Neural cell (in vitro differentiated cells): ENCODE results near the gene WFIKKN2. TPM values are rescaled to one million over a fixed set of nuclear protein-coding genes. Genes with fewer than 3 reads are reported as not detected.

Experiments used
- H2AFZ ChIP-seq: fragments of 200-600, 300-800 bp; sonication (generic), shearing (Covaris generic); 2 replicates; pipeline ENCODE4 v1.6.0; 2014; ENCODE audit warnings: low read depth, mild to moderate bottlenecking, antibody characterized with exemption, low read length, moderate library complexity
- H3F3A ChIP-seq: fragments of 200-600 bp; shearing (Covaris generic); 2 replicates; pipeline ENCODE4 v1.6.1; 2016; ENCODE audit warnings: mild to moderate bottlenecking, moderate library complexity, mixed read lengths, antibody characterized with exemption, low read length; ENCODE audit not compliant: insufficient read depth, poor library complexity, severe bottlenecking
- H3K27ac ChIP-seq: fragments of 200-600, 300-800 bp; sonication (generic), shearing (Covaris generic); 2 replicates; pipeline ENCODE4 v1.5.1; 2014; ENCODE audit warnings: mild to moderate bottlenecking, low read length, moderate library complexity
- H3K27me3 ChIP-seq: fragments of 300-800, 200-600 bp; sonication (generic), shearing (Covaris generic); 2 replicates; pipeline ENCODE4 v1.6.0; 2014; ENCODE audit warnings: mild to moderate bottlenecking, low read depth, low read length, moderate library complexity; ENCODE audit not compliant: insufficient read depth
- H3K36me3 ChIP-seq: fragments of 300-800, 200-600 bp; sonication (generic), shearing (Covaris generic); 2 replicates; pipeline ENCODE4 v1.5.1; 2014; ENCODE audit warnings: mild to moderate bottlenecking, antibody characterized with exemption, low read length, moderate library complexity; ENCODE audit not compliant: insufficient read depth
- H3K4me2 ChIP-seq: fragments of 300-800, 200-600 bp; sonication (generic), shearing (Covaris generic); 2 replicates; pipeline ENCODE4 v1.6.0; 2014; ENCODE audit warnings: mild to moderate bottlenecking, low read length
- H3K4me3 ChIP-seq: fragments of 300-800, 200-600 bp; sonication (generic), shearing (Covaris generic); 2 replicates; pipeline ENCODE4 v1.5.1; 2014; ENCODE audit warnings: mild to moderate bottlenecking, low read length, moderate library complexity
- H3K79me2 ChIP-seq: fragments of 200-600 bp; shearing (Covaris generic); replicated peaks from 2 replicates; pipeline ENCODE4 v1.6.0; 2014; ENCODE audit warnings: mild to moderate bottlenecking, low read length, moderate library complexity; ENCODE audit not compliant: insufficient read depth
- H3K9ac ChIP-seq: fragments of 300-800, 200-600 bp; sonication (generic), shearing (Covaris generic); 2 replicates; pipeline ENCODE4 v1.6.1; 2016; ENCODE audit warnings: mild to moderate bottlenecking, low read length, mixed read lengths
- H3K9me2 ChIP-seq: fragments of 200-600 bp; shearing (Covaris generic); 2 replicates; pipeline ENCODE4 v1.6.1; 2016; ENCODE audit warnings: mild to moderate bottlenecking, low read length, mixed read lengths; ENCODE audit not compliant: insufficient read depth
- H3K9me3 ChIP-seq: fragments of 200-600, 300-800 bp; sonication (generic), shearing (Covaris generic); 2 replicates; pipeline ENCODE4 v1.6.1; 2016; ENCODE audit warnings: mild to moderate bottlenecking, mixed run types, low read length, moderate library complexity, mixed read lengths
- H4K20me1 ChIP-seq: fragments of 200-600 bp; shearing (Covaris generic); 2 replicates; pipeline ENCODE4 v1.6.1; 2016; ENCODE audit warnings: mild to moderate bottlenecking, mixed run types; ENCODE audit not compliant: insufficient read depth
- EP300 ChIP-seq: fragments of 450-650 bp; conservative IDR thresholded peaks from 2 replicates; pipeline ENCODE4 v1.6.1; 2014; ENCODE audit warnings: antibody characterized with exemption, mild to moderate bottlenecking, moderate library complexity; ENCODE audit not compliant: poor library complexity, severe bottlenecking
- EZH2 ChIP-seq: fragments of 200-600, 300-800 bp; shearing (Covaris generic), sonication (generic); IDR thresholded peaks from 2 replicates; pipeline ENCODE4 v1.6.1; 2014; ENCODE audit warnings: antibody characterized with exemption, low read length, borderline replicate concordance, mild to moderate bottlenecking; ENCODE audit not compliant: insufficient read depth, poor library complexity, severe bottlenecking
- MXI1 ChIP-seq: fragments of 450-650 bp; conservative IDR thresholded peaks from 2 replicates; pipeline ENCODE4 v1.6.1; 2014; ENCODE audit warnings: antibody characterized with exemption, mild to moderate bottlenecking; ENCODE audit not compliant: poor library complexity, severe bottlenecking
- POLR2AphosphoS5 ChIP-seq: IDR thresholded peaks from 2 replicates; pipeline ENCODE4 v1.6.1; 2012
- RAD21 ChIP-seq: fragments of 450-650 bp; conservative IDR thresholded peaks from 2 replicates; pipeline ENCODE4 v1.6.1; 2014; ENCODE audit warnings: antibody characterized with exemption, mild to moderate bottlenecking, moderate library complexity
- SMC3 ChIP-seq: fragments of 450-650 bp; conservative IDR thresholded peaks from 2 replicates; pipeline ENCODE4 v1.6.1; 2014; ENCODE audit warnings: antibody characterized with exemption, mild to moderate bottlenecking, moderate library complexity; ENCODE audit not compliant: poor library complexity
- TAF1 ChIP-seq: IDR thresholded peaks from 2 replicates; pipeline ENCODE4 v1.6.1; 2012; ENCODE audit warnings: low read depth
- polyA plus RNA-seq: library from polyadenylated mRNA; depleted of rRNA; stranded (reverse); fragments of >200 nt; gene quantifications from 2 replicates; pipeline ENCODE4 v1.2.3, GENCODE V29; 2014
- TF ChIP-seq, protein P1 (sequence below): fragments of 450-650 bp; IDR thresholded peaks from 2 replicates; pipeline ENCODE4 v1.5.1; 2014; ENCODE audit warnings: antibody characterized with exemption, mild to moderate bottlenecking, moderate library complexity; ENCODE audit not compliant: poor library complexity, severe bottlenecking
- TF ChIP-seq, protein P2 (sequence below): IDR thresholded peaks from 2 replicates; pipeline ENCODE4 v1.6.1; 2012; ENCODE audit warnings: borderline replicate concordance

WFIKKN2 gene
- polyA plus RNA-seq, 1 donor from 2014 or later, result not detected

DNA sequence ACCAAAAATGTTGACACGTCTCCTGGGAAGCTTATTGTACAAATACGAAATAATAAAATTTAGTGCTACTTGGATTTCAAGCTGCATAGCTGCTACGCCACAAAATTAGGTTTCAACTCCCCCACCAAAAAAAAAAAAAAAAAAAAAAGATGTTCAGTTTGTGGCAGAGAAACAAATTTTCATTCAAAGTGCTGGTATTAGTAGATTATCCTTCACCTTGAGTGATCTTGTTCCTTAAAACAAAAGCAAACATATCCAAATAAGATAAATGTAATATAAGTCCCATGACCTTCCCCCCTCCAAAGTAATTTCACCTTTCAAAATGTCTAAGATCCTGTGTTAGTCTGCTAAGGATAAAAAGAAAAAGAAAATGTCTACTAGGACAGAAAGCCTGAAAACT lies 28.5 kb downstream of the WFIKKN2 start:
- Histone ChIP-seq H3K27ac (peak overlapping the region; percentile 96), H3K79me2 (peaks cover 55% of the 10 kb centered on the region), H3K27me3 (no peaks in the 10 kb centered on the region), H3K9me3 (no peaks in the 10 kb centered on the region), H3K36me3 (no peaks in the 10 kb centered on the region), H3K9ac (peak overlapping the region; percentile 95), H3K4me2 (peak overlapping the region; percentile 47), H3K4me3 (peak overlapping the region; percentile 70), H3F3A (no peaks in the 10 kb centered on the region), H2AFZ (no peak overlapping the region), H3K9me2 (no peaks in the 10 kb centered on the region), H4K20me1 (no peaks in the 10 kb centered on the region)
- TF ChIP-seq TAF1 (no peak), RAD21 (no peak), EP300 (no peak), POLR2AphosphoS5 (no peak), MXI1 (no peak), EZH2 (no peak), SMC3 (no peak)
- TF ChIP-seq, protein P1, sequence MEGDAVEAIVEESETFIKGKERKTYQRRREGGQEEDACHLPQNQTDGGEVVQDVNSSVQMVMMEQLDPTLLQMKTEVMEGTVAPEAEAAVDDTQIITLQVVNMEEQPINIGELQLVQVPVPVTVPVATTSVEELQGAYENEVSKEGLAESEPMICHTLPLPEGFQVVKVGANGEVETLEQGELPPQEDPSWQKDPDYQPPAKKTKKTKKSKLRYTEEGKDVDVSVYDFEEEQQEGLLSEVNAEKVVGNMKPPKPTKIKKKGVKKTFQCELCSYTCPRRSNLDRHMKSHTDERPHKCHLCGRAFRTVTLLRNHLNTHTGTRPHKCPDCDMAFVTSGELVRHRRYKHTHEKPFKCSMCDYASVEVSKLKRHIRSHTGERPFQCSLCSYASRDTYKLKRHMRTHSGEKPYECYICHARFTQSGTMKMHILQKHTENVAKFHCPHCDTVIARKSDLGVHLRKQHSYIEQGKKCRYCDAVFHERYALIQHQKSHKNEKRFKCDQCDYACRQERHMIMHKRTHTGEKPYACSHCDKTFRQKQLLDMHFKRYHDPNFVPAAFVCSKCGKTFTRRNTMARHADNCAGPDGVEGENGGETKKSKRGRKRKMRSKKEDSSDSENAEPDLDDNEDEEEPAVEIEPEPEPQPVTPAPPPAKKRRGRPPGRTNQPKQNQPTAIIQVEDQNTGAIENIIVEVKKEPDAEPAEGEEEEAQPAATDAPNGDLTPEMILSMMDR, result no peak
- TF ChIP-seq, protein P2, sequence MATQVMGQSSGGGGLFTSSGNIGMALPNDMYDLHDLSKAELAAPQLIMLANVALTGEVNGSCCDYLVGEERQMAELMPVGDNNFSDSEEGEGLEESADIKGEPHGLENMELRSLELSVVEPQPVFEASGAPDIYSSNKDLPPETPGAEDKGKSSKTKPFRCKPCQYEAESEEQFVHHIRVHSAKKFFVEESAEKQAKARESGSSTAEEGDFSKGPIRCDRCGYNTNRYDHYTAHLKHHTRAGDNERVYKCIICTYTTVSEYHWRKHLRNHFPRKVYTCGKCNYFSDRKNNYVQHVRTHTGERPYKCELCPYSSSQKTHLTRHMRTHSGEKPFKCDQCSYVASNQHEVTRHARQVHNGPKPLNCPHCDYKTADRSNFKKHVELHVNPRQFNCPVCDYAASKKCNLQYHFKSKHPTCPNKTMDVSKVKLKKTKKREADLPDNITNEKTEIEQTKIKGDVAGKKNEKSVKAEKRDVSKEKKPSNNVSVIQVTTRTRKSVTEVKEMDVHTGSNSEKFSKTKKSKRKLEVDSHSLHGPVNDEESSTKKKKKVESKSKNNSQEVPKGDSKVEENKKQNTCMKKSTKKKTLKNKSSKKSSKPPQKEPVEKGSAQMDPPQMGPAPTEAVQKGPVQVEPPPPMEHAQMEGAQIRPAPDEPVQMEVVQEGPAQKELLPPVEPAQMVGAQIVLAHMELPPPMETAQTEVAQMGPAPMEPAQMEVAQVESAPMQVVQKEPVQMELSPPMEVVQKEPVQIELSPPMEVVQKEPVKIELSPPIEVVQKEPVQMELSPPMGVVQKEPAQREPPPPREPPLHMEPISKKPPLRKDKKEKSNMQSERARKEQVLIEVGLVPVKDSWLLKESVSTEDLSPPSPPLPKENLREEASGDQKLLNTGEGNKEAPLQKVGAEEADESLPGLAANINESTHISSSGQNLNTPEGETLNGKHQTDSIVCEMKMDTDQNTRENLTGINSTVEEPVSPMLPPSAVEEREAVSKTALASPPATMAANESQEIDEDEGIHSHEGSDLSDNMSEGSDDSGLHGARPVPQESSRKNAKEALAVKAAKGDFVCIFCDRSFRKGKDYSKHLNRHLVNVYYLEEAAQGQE, result no peak

DNA sequence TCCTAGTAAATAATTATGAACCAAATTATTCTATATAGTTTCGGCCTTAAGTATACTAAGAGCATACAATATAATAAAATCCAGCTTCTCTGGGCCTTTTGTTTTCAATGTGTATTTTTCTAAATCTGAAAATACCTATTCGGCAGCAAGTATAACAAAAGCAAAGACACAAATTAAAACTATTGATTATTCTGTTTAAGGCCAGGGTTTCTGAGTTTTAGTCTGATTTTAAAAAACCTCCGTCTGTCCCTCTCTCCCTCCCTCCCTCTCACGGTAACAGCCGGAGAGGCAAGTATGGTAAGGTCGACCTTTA lies 29.3 kb downstream of the WFIKKN2 start:
- no peaks in the 10 kb centered on the region for H3F3A ChIP-seq
- no peaks in the 10 kb centered on the region for H4K20me1 ChIP-seq
- TF ChIP-seq, protein P1, result no peak
- TF ChIP-seq, protein P2, result peak; percentile 7
- peak overlapping the region; percentile 47 for H3K4me2 ChIP-seq
- H3K79me2 ChIP-seq, result peaks cover 63% of the 10 kb centered on the region
- peak overlapping the region; percentile 96 for H3K27ac ChIP-seq
- H3K36me3 ChIP-seq, result no peaks in the 10 kb centered on the region
- peak overlapping the region; percentile 95 for H3K9ac ChIP-seq
- no peak overlapping the region for H2AFZ ChIP-seq
- no peaks in the 10 kb centered on the region for H3K9me2 ChIP-seq
- H3K9me3 ChIP-seq, result no peaks in the 10 kb centered on the region
- H3K27me3 ChIP-seq, result no peaks in the 10 kb centered on the region
- peak overlapping the region; percentile 70 for H3K4me3 ChIP-seq
